ENCODE data around the gene HOXC12.

HOXC12 gene

GRCh38 chr12:53972722-53973235 is 18.1 kb downstream of the HOXC12 start, which contains the start of gene HOXC11:
Gene HOXC11 (plus strand): TSS chr12:53973126. CDS start chr12:53973242, 116 bp downstream.
- DNase-seq (ENCODE audit: low read depth), result no peak

GRCh38 chr12:53973236-53974042 is 18.7 kb downstream of the HOXC12 start:
- DNase-seq (ENCODE audit: low read depth), result no peak

GRCh38 chr12:53974084-53975063 is 19.7 kb downstream of the HOXC12 start, which contains the start of gene HOTAIR:
Gene HOTAIR (minus strand): TSS chr12:53974954.
- no peak for DNase-seq (ENCODE audit: low read depth)

GRCh38 chr12:53975064-53975471 is 20.4 kb downstream of the HOXC12 start:
- DNase-seq (ENCODE audit: low read depth), result no peak

- DNase-seq (ENCODE audit: low read depth), result no peak
Observed at GRCh38 chr12:53975479-53976152, 20.9 kb downstream of the HOXC12 start.

- DNase-seq (ENCODE audit: low read depth), result peak; percentile 96
Observed at GRCh38 chr12:53976172-53976822, 21.6 kb downstream of the HOXC12 start.

GRCh38 chr12:53976823-53977595 is 22.3 kb downstream of the HOXC12 start:
- DNase-seq (ENCODE audit: low read depth), result no peak

GRCh38 chr12:53977596-53978445 is 23.1 kb downstream of the HOXC12 start:
- DNase-seq (ENCODE audit: low read depth), result no peak

GRCh38 chr12:53978477-53979356 is 24.0 kb downstream of the HOXC12 start:
- peak; percentile 95 for DNase-seq (ENCODE audit: low read depth)

GRCh38 chr12:53980104-53980801 is 25.6 kb downstream of the HOXC12 start:
- no peak for DNase-seq (ENCODE audit: low read depth)

GRCh38 chr12:53980802-53981496 is 26.2 kb downstream of the HOXC12 start:
- DNase-seq (ENCODE audit: low read depth), result no peak

- no peak for DNase-seq (ENCODE audit: low read depth)
Observed at GRCh38 chr12:53981634-53982565, 27.2 kb downstream of the HOXC12 start.

GRCh38 chr12:53982648-53983567 is 28.2 kb downstream of the HOXC12 start:
- no peak for DNase-seq (ENCODE audit: low read depth)

GRCh38 chr12:53983568-53983949 is 28.9 kb downstream of the HOXC12 start:
- DNase-seq (ENCODE audit: low read depth), result no peak

- no peak for DNase-seq (ENCODE audit: low read depth)
Observed at GRCh38 chr12:53983950-53984572, 29.4 kb downstream of the HOXC12 start.
